Endometrial microvascular endothelial cells (primary cell): ENCODE data around the gene LILRB2. TPM values are rescaled to one million over a fixed set of nuclear protein-coding genes. Genes with fewer than 3 reads are reported as not detected.
"Not testable (repeated sequence)": the region's sequence is repeated elsewhere in the genome, so short reads cannot be mapped to it uniquely, and the experiment has no call there.

Source experiments
- in situ Hi-C: cut with HindIII; loops from 2 replicates; pipeline ENCODE4 v1.10.0; 2017; ENCODE audit warnings: low sequenced_read_pairs, low pct_unique_long_range_greater_than_20kb; ENCODE audit errors: inconsistent ontology term
- total RNA-seq: library from RNA; depleted of rRNA; stranded (reverse); fragments of >200 nt; gene quantifications from one replicate; pipeline ENCODE4 v1.2.3, GENCODE V29; 2015; ENCODE audit errors: inconsistent ontology term

Gene LILRB2
- total RNA-seq: not detected

DNA sequence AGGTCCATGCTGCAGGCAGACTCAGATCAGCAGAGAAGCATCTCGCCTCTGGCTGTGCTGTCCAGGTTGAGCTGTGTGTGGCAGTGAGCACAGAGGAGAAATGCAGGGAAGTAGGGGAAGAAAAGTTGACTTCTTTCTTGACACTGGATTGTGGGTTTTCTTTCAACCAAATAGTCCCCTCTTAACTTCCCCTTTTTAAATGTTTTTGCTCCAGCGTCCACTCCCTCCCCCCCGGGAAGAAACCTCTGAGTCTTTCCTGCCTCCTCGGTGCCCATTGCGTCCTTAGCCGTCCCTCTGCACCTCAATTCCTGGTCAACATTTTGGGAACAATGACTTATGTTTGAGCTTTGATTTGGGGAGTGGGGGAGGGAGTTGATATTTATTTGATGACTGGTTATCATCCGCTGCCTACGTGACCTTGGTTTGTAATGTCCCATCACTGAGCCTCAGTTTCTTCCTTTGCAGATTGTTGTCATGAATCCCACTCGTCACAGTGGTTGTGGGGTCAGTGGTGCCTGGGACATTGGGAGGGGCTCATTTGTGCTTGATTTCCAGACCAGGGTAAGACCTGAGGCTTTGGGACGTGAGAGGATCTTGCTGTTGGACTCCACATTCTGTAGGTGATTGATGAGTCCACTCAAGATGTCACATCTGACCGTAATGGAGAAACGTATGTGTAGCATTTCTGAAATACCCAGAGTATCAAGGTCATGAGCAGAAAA lies at the start of gene LILRB2:
Gene LILRB2, minus strand, starts transcription at position 104 of the 722 bp plus-strand sequence. CDS start 614 bp downstream, outside the sequence.
- in situ Hi-C loops: no loop called here

DNA sequence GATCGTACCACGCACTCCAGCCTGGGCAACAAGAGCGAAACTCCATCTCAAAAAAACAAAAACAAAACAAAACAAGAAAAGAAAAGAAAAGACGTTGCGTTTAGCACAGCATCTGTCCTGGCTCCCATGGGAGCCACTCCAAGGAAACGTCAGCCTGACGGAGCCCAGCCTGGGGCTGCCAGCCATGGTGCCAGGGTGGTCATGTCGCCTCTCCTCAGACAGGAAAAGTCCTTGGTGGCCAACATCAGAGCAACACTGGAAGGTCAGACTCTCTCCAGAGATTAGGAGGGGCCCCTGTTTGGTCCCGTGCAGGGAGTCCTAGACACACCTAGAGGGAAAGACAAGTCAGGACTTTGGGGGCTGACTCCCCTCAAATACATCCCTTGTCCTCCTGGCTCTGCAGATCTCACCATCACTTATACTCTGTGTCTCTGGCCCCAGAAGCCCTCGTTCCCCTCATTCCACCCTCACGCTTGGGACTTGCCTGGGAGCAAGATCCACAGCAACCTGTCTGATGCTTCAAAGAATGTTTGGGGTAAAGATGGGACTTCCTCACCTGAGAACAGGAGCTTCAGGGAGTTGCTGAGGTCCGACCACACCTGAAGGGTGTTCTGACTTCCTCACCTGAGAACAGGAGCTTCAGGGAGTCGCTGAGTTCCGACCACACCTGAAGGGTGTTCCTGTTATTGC lies 48.7 kb upstream of the LILRB2 start:
- in situ Hi-C loops: no loop called here

DNA sequence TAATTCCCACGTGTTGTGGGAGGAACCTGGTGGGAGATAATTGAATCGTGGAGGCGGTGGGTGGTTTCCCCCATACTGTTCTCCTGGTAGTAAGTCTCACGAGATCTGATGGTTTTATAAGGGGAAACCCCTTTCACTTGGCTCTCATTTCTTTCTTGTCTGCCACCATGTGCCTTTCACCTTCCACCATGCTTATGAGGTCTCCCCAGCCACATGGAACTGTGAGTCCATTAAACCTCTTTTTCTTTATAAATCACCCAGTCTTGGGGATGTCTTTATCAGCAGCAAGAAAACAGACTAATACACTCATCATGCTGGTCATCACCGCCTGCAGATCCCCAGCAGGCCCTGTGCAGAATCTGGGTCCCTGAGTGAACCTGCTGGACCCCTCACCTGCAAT lies 47.9 kb upstream of the LILRB2 start:
- in situ Hi-C loops: not testable (repeated sequence)

DNA sequence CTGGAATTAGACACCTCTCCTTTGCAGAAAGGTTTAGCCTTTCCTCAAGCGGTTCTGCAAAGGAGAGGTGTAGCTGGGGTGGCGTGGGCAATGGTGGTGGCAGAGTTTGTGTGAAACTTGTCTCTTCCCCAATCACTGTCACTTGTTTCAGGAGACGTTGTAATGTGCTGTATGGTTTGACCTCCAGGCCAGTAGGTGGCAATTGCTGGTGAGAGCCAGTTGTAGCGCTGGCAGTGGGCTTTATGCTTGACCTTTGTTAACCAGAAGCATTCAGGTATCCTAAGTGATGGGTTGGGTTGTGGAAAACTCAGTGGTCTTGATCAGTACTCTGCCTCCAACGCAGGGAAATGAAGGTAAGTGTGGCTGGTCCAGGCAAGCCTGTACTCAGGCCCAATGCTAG lies 44.7 kb upstream of the LILRB2 start:
- in situ Hi-C loops: no loop called here

DNA sequence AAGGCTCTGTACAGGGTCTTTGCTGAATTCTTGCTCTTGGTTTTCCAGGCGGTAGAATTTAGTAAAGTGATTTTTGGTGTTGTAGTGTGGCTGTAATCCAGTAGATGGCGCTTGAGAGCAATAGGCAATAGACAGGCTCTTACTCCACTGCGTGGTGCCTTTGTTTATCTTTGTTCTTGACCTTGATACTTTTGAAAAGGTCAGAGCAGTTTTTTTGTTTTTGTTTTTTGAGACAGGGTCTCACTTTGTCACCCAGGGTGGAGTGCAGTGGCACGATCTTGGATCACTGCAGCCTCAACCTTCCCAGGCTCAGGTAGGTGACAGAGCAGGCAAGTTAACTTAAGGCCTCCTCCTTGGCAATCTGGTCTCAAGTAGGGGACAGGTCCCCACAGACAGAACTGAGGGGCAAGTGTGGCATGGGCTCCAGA lies 44.3 kb upstream of the LILRB2 start:
- in situ Hi-C loops: no loop called here

DNA sequence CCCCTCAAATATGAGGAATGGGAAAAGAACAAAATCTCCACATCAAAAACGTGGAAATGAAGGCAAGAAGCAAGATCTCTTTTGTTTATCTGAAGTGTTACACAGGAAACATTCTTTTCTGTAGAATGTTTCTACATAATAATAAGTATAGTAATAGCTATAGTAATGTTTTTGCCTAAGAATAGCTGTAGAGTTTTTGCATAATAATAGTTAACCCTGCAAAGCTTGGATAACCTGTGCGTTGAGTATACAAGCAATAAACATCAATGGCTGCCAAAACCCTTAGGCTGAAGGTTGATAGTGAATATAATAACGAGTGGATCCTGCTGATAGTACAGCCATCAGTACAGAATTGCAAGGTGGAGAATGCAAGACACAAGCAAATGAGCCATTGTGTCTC lies 43.2 kb upstream of the LILRB2 start:
- in situ Hi-C loops: no loop called here

DNA sequence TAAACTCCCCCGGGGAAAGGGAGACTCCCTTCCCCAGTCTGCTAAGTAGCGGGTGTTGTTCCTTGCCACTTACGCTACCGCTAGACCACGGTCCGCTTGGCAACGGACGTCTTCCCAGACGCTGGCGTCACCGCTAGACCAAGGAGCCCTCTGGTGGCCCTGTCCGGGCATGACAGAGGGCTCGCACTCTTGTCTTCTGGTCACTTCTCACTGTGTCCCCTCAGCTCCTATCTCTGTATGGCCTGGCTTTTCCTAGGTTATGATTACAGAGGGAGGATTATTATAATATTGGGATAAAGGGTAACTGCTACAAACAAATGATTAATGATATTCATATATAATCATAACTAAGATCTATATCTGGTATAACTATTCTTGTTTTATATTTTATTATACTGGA lies 42.0 kb upstream of the LILRB2 start:
- in situ Hi-C loops: not testable (repeated sequence)

DNA sequence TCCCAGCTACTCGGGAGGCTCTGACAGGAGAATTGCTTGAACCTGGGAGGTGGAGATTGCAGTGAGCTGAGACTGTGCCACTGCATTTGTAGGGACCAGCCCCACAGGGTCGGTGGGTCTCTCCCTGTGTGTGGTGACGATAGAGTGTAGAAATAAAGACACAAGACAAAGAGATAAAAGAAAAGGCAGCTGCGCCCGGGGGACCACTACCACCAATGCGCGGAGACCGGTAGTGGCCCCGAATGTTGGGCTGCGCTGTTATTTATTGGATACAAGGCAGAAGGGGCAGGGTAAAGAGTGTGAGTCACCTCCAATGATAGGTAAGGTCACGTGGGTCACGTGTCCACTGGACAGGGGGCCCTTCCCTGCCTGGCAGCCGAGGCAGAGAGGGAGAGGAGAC lies 41.4 kb upstream of the LILRB2 start:
- in situ Hi-C loops: not testable (repeated sequence)

DNA sequence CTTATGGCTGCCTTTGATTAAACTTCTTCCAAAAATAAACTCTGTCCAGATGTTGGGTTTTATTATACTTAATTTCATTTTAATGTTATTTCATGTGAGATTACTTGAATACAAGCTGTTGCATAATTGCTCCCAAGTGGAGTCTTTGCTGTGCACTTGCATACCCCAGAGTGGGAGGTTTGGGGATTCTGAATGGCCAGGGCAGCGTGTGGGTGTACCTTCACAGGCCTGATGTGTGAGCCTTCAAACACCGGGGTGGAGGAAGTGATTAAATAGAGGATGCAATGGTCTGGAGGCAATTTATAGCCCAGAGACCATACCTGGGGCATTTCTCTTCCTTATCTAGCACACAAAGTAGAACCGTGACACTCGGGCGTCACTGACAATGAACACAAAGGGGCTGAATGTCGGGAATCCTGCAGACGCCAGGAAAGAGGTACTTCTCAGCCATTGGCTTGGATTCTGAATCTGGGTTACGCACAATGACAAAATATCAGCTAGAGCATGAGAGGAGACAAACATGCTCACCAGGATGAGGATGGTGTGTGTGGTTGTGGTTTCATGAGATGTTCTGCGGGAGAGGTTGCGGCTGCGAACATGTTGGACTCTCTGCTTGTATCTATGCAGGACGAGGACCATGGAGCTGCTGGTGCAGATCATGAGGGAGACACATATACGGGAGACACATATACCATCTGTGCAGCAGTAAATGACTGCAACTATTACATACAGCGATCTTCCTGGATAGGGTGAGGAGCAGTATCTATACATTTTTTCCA lies 39.2 kb upstream of the LILRB2 start:
- in situ Hi-C loops: no loop called here

DNA sequence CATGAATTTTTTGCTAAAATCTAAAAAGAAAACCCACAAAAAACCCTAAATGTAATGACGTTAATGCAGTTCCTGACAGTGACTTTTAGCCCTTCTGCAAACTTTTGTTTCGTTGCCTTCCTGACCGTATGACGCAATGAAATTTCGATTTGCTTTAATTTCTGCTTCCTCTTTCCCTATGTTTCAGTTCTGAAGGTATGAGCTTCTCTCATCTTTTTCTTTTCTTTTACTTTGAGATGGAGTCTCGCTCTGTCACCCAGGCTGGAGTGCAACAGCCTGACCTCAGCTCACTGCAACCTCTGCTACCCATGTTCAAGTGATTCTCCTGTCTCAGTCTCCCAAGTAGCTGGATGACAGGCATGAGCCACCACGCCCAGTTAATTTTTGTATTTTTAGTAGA lies 38.1 kb upstream of the LILRB2 start:
- in situ Hi-C loops: no loop called here

DNA sequence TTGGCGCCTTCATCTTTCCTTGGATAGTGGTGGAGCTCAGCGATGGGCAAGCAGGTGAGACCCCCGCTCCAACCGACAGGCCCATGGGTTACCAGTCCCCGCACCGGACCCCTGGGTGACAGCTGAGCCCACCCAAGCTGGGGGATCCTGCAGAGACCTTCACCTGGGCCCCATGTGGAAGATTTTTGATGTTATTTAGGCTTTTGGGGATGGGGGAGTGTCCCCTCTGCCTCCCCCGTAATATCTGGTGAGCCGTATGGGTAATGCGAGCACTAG lies 37.0 kb upstream of the LILRB2 start:
- in situ Hi-C loops: no loop called here

DNA sequence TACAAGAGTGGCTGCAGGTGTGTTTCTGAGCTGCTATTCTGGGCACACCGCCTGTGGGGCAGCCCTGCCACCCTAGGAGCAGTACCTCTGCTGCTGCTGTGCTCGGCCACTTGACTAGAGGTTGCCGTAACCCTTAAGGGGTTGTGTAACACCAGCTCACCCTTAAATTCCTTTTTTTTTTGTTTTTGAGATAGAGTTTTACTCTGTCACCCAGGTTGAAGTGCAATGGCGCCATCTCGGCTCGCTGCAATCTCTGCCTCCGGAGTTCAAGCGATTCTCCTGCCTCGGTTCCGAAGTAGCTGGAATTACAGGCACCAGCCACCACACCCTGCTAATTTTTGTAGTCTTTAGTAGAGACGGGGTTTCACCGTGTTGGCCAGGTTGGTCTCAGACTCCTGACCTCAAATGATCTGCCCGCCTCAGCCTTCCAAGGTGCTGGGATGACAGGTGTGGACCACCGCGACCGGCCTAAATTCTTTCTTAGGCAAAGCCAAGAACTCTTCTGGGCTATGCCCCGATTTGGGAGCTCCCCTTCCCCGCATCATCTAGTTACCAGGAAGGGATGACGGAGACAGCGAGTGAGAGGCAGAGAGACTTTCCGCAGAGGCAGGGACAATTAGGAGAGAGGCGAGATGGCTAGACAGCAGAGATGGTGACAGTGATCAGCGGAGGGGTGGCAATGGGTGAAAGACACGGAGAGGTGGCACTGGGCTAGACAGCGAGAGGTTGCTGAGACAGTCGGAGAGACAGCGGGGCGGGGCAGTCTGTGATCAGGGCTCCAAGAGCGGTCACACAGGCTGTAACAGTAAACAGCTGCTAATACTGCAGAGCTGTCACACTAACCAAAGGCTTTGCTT lies 36.4 kb upstream of the LILRB2 start:
- in situ Hi-C loops: no loop called here

DNA sequence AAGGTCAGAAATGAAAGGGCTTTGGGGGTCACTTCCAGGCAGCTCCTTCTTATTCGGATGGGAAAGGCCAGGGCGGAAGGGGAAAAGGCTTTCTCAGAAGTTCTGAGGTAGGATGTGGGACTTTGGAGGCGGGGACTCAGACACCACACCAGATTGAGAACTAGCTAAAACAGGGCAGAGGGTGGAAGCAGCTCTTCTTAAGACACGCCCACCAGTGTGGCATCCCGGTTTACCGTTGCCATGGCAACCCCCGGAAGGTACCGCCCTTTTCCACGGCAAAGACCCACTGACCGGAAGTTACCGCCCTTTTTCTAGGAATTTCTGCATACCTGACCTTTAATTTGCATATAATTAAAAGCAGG lies 35.8 kb upstream of the LILRB2 start:
- in situ Hi-C loops: no loop called here

DNA sequence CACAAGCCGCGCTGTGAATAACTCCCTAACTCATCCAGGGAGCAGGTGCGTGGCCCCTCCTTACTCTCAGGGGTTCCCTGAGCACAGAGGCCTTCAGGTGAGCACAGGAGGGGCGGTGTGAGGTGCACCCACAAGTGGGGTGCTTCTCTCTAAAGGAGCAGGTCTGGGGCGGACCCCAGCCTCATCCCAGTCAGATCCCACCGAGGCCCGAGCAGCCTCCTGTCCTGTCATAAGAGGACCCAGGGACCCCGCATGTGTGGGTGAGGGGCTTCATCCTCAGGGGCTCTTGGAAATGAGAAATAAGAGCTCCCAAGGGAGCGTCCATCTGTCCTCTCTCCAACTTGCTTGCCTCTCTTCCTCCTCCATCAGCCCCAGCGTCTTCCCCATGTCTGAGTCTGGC lies 35.0 kb upstream of the LILRB2 start:
- in situ Hi-C loops: no loop called here

DNA sequence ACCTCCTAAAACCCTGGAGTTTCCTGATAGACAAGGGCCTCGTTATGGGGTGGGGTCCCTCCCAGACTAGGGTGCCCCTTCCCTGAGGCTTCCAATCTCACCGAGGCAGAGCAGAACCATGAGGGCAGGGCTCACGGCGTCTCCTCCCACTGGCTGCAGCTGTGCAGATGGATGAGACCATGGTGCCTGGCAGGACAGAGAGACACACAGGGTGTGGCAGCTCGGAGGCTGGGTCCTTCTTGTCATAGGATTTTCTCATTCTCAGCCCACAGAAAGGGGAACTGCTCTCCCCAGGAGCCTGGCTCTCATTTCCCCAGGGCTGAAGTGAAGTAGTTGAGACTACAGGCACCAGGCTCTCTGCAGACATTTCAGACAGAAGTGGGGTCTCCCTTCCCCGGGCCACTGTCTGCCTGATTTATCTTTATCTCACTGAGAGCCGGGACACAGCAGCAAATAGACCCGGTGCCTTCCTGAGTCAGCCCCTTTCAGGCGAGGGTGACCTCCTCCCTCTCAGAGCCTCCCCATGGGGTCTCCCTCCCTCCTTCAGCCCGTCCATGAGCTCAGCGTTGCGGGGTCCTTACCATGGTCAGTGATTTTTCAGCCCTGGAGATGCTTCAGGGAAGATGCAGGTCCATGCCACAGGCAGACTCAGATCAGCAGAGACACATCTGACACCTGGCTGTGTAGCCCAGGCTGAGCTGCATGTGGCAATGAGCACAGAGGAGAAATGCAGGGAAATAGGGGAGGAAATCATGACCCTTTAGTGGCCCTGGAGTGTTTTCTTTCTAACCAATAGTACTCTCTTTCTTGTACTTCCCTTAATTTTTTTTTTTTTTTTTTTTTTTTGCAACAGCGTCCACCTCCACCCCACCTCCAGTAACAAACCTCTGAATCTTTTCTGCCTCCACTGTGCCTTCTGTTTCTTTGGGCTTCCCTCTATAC lies 31.8 kb upstream of the LILRB2 start, which contains the start of gene LILRA5:
Gene LILRA5, minus strand, starts transcription at position 731 of the 942 bp plus-strand sequence. Its CDS starts 147 bp downstream, at position 584.
- in situ Hi-C loops: no loop called here

DNA sequence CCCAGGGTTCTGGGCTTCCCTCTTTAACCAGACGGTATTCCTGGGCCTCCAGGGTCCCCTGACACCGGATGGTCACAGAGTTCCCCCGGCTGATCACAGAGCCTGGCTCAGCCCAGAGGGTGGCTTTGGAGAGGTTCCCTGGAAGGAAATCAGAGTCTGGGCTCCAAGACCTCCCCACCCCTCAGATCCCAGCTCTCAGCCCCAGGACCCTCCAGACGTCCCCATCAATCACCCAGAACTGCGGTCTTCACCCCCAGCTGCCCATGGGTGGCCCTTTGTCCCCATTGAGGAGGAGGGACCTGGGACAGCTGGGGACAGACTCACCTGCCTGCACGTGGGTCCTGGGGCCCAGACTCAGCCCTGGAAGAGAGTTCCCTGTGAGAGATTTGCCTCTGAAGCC lies 31.1 kb upstream of the LILRB2 start:
- in situ Hi-C loops: no loop called here

DNA sequence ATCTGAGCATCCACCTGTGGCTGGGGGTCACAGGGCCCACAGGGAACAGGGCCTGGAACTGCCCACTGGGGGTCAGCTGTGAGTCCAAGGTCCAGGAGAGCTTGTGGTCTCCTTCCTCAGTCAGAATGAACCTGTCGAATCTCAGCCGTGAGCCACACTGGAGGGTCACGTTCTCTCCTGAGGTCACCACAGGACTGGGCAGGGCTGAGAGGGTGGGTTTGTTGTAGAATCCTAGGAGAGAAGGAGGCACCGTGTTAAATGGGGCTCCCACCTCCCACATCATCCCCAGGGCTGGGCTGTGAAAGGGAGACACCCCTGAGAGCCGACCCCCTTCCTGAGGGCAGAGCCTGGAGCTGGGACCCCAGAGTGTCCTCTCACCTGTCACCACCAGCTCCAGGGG lies 30.6 kb upstream of the LILRB2 start:
- in situ Hi-C loops: no loop called here

DNA sequence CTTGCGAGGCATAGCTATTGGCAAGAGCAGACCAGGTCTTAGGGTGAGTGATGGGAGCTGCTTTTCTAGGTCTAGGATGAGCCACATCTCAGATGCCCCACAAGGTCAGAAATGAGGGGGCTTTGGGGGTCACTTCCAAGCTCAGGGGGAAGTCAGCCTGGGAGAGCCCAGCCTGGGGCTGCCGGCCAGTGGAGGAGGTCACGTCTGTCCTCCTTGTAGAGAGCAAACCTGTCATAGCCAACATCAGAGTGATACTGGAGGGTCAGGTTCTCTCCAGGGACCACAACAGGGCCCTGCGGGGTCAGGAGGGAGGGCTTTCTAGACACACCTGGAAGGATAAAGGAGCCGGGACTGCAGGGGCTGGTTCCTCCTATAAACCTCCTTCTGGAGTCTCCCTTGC lies 29.6 kb upstream of the LILRB2 start:
- in situ Hi-C loops: no loop called here
